Measurements from ENCODE around the gene ITSN2.

The ITSN2 gene

GRCh38 chr2:24209389-24210105 is 150.8 kb downstream of the ITSN2 start:
- H3K4me3 ChIP-seq (replicated peaks; ENCODE audit: low read depth, low read length), result no peak overlapping the region
- no peak for DNase-seq (ENCODE audit: low read depth)
- TF ChIP-seq CTCF (IDR thresholded peaks at IDR 0.05; ENCODE audit: low read length, missing control alignments), result no peak

DNA sequence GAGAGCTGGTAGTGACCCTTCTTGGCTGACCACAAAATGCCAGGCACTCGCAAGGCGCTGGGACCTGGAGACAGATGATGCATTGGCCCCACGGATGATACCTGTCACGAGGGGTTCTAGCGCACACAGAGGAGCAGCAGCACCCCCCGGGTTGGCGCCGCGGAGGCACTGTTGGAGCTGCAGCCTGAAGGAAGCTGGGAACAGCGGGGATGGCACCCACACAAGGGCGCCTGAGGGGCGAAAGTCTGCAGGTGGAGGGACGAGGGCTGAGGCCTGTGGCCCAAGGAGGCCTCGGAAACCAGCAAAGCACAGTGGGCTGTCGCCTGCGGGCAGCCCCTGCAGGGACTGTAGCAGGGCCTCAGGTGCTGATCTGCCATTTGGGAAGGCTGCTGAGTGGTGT is 151.8 kb downstream of the ITSN2 start:
- TF ChIP-seq CTCF (IDR thresholded peaks at IDR 0.05; ENCODE audit: low read length, missing control alignments), result no peak
- H3K4me3 ChIP-seq (replicated peaks; ENCODE audit: low read depth, low read length), result no peak overlapping the region
- DNase-seq (ENCODE audit: low read depth), result no peak

DNA sequence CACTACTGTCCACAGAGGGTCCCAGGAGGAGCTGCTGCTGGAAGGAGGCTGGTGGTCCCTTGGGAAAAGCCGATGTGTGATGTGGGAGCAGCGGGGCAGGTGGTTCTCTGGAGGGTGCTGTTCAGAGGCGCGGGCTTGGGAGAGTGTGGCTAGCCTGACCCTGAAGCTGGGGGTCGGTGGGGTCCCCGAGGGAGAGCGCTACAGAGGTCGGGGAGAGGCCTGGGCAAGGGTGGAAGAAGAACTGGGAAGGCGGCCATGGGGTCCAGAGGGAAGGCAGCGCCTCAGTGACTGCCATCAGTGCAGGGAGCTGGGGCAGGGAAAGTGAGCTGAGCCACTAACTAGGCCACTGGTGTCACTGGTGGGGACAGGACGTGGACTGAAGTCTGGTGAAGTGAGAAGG is 153.0 kb downstream of the ITSN2 start:
- TF ChIP-seq CTCF (IDR thresholded peaks at IDR 0.05; ENCODE audit: low read length, missing control alignments), result no peak
- DNase-seq (ENCODE audit: low read depth), result no peak
- no peak overlapping the region for H3K4me3 ChIP-seq (replicated peaks; ENCODE audit: low read depth, low read length)

- no peak for DNase-seq (ENCODE audit: low read depth)
- TF ChIP-seq CTCF (IDR thresholded peaks at IDR 0.05; ENCODE audit: low read length, missing control alignments), result no peak
- H3K4me3 ChIP-seq (replicated peaks; ENCODE audit: low read depth, low read length), result no peak overlapping the region
Measured at GRCh38 chr2:24206714-24207113, 153.6 kb downstream of the ITSN2 start.

DNA sequence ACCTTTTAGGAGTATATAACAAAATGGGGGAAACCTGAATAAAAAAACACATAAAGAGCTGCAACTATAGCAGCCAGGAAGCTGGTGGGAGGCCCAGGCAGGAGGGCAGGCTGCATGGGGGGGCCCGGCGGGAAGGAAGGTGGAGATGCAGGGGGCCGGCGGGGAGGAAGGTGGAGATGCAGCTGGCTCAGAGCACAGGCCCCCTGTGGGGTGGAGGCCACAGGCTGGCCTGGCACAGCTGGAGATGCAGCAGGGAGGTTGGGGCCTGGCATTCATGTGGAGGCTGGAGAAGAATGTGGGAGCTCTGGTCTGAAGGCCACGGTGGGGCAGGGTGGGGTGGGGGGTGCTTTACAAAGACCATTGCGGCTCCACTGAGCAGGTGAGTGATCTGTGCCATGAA is 154.1 kb downstream of the ITSN2 start:
- H3K4me3 ChIP-seq (replicated peaks; ENCODE audit: low read depth, low read length), result no peak overlapping the region

DNA sequence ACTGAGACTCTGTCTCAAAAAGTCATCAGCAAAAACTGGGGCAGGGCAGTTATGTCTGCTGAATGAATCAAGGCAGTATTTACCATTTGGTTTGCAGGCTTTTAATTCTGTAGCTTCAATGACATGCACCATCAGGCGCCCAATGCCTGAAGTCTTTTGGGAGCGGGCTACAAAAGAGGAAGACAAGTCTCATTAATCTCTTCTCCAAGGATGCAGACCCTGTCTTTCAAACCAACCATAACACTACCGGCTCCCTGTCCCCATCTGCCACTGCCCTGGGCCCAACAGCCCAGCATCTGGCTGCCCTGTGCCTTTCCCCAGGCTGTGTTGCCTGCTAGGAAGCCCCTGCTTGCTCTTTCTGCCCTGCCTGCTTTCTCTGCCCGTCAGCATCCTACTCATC is 155.2 kb downstream of the ITSN2 start:
- no peak for TF ChIP-seq CTCF (IDR thresholded peaks at IDR 0.05; ENCODE audit: low read length, missing control alignments)
- DNase-seq (ENCODE audit: low read depth), result no peak

More for the DNA sequence above, 154.1 kb downstream of the ITSN2 start:
- no peak for TF ChIP-seq CTCF (IDR thresholded peaks at IDR 0.05; ENCODE audit: low read length, missing control alignments)
- no peak for DNase-seq (ENCODE audit: low read depth)

DNA sequence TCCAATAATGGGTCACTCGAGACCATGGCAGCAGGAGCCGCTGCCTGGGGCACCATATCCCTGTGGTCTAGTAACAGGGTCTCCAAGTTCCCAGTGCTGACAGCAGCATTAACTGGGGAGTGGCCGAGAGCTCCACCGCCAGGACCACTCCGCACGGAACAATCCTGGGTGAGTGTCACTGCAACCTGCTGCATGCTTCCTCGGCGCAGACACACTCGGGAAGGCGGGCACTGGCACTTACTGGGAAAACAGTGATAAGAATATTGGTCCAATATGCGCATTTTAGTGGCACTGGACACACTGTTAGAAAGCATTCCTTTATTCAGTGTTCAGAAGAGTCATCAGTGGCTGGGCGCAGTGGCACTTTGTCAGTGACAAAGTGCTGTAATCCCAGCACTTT is 155.8 kb downstream of the ITSN2 start:
- TF ChIP-seq CTCF (IDR thresholded peaks at IDR 0.05; ENCODE audit: low read length, missing control alignments), result no peak
- no peak overlapping the region for H3K4me3 ChIP-seq (replicated peaks; ENCODE audit: low read depth, low read length)
- DNase-seq (ENCODE audit: low read depth), result no peak

More for the DNA sequence above, 155.2 kb downstream of the ITSN2 start:
- no peak overlapping the region for H3K4me3 ChIP-seq (replicated peaks; ENCODE audit: low read depth, low read length)
